ENCODE results near the gene TNNC1. TPM values are rescaled to one million over a fixed set of nuclear protein-coding genes. Genes with fewer than 3 reads are reported as not detected.

The TNNC1 gene
- 1.4 and 2.0 TPM in 2 replicates for total RNA-seq (ENCODE audit: low replicate concordance)

DNA sequence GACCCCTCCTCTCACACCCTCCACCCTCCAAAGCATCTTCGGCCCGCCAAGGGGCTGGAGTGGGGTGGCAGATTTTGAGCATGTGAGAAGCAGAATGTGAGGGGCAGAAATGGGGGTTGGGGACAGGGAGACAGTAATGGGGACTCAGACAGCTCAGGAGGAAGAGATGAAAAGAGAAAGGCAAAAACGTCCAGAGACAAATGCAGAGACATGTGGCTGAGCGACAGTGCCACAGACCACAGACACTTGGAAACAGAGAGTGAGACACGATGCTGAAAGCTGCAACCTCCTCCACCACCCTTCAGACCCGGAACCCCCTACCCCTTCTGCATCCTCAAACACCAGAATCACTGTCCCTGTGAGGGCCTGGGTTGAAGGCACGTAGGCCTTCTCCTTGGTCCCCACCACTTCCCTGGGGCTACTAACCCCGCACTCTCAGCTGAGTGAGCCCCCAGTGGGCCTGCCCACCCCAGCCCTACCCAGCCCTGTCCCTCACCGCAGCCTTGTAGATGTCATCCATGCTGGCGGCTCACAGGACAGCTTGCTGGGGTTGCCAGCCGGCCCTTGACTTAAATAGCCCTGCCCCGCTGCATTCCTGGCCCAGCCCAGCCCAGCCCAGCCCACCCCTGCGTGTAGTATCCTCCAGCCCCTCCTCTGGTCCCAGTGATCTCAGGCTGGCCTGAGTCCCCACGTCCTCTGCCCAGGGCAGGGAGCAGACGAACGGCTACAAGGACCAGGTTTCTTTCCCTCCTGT, at the start of gene TNNC1:
TSS of gene TNNC1 (minus strand) at position 546 of the 754 bp plus-strand sequence. CDS start at position 520, 26 bp downstream.
- no peak for DNase-seq (ENCODE audit: low read depth)
- no peak within 1 kb of the TSS for H3K4me3 ChIP-seq (ENCODE audit: low read depth, low read length)
- no peak for TF ChIP-seq CTCF (IDR thresholded peaks at IDR 0.05; ENCODE audit: insufficient read depth, low read length)

GRCh38 chr3:52502808-52503350, 49.0 kb upstream of the TNNC1 start:
- no peak for DNase-seq (ENCODE audit: low read depth)
- TF ChIP-seq CTCF (IDR thresholded peaks at IDR 0.05; ENCODE audit: insufficient read depth, low read length), result no peak
- H3K4me3 ChIP-seq (ENCODE audit: low read depth, low read length), result no peak overlapping the region

DNA sequence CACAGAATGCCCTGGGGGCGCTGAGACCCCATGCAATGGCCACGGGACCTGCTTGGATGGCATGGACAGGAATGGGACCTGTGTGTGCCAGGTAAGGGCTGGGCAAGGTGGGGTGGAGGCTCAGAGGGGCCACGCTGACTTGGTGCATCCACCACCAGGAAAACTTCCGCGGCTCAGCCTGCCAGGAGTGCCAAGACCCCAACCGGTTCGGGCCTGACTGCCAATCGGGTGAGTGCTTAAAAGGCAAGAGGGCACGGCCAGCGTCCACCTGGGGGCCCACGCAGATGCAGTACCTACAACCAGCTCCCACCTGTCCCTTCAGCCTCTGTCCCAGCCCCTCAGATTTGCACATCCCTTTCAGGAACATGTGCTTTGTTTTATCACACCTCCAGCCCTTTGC, 48.2 kb upstream of the TNNC1 start:
- no peak for TF ChIP-seq CTCF (IDR thresholded peaks at IDR 0.05; ENCODE audit: insufficient read depth, low read length)
- no peak overlapping the region for H3K4me3 ChIP-seq (ENCODE audit: low read depth, low read length)
- no peak for DNase-seq (ENCODE audit: low read depth)

- no peak for DNase-seq (ENCODE audit: low read depth)
- H3K4me3 ChIP-seq (ENCODE audit: low read depth, low read length), result no peak overlapping the region
- TF ChIP-seq CTCF (IDR thresholded peaks at IDR 0.05; ENCODE audit: insufficient read depth, low read length), result no peak
Observed at GRCh38 chr3:52501046-52501445, 47.2 kb upstream of the TNNC1 start.

- no peak overlapping the region for H3K4me3 ChIP-seq (ENCODE audit: low read depth, low read length)
- no peak for TF ChIP-seq CTCF (IDR thresholded peaks at IDR 0.05; ENCODE audit: insufficient read depth, low read length)
- DNase-seq (ENCODE audit: low read depth), result peak; percentile 80
Observed at GRCh38 chr3:52498137-52499054, 44.6 kb upstream of the TNNC1 start.

DNA sequence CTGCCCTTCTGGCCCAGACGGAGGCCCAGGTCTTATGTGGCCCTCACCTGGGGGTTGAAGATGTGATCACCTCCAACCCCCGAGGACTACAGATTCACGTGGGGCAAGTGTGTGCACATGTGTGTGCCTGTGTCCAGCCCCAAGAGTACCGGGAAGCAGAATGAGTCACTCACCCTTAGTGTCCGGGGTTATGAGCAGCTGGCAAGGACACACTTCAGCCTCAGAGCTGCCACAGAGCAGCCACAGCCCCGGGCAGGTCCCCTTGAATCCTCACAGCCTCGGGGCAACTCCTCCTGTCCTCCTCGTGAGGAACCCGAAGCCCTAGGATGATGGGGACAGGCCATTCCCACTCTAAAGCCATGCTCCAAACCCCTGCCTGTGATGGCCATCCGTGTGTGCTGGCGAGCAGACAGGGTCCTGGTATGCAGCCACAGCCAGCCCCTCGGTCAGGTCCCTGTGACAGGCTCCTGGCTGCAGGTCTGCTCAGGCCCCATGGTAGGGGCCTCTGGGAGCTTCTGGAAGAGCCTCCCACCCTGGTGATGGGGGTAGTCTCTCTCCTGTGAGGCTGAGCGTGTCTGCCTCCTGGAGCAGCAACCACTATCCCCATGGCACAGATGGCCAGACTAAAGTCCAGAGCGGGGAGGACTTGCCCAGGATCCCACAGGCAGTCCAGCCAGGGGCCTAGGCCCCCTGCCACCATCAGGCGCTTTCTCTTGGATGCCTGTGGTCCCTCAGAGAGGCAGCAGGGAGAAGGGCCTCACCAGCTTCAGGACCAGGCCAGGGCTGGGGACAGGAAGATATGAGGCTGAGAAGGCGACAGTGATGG, 42.1 kb upstream of the TNNC1 start:
- TF ChIP-seq CTCF (IDR thresholded peaks at IDR 0.05; ENCODE audit: insufficient read depth, low read length), result no peak
- DNase-seq (ENCODE audit: low read depth), result peak; percentile 54
- H3K4me3 ChIP-seq (ENCODE audit: low read depth, low read length), result no peak overlapping the region

Measured in fibroblast of the aortic adventitia (primary cell).